A673 (cell line): Measurements from ENCODE around the gene NOMO2. TPM values are rescaled to one million over a fixed set of nuclear protein-coding genes. Genes with fewer than 3 reads are reported as not detected.
A peak's percentile ranks its signal among the peaks of the same experiment; 100 is the strongest.
"Not testable (repeated sequence)": the region's sequence is repeated elsewhere in the genome, so short reads cannot be mapped to it uniquely, and the experiment has no call there.

ENCODE experiments used
- BruUV-seq: library from RNA; stranded (reverse); fragments of 400-500 nt; replicated peaks from 2 replicates; lab custom pipeline; 2021; lab: Mats Ljungman, UMichigan
- CTCF ChIA-PET: fragments of 300-600 bp; sonication (Branson Sonifier 250); formaldehyde crosslinking; loops from one replicate; lab custom pipeline; 2022; ENCODE audit warnings: antibody characterized with exemption; lab: Charles Lee
- POLR2A ChIA-PET: fragments of 300-600 bp; sonication (Branson Sonifier 250); formaldehyde crosslinking; loops from one replicate; lab custom pipeline; 2022; ENCODE audit warnings: antibody characterized with exemption; ENCODE audit not compliant: low non-redundant PET; lab: Charles Lee
- DNase-seq: peaks from one replicate; pipeline ENCODE4 v3.0.0-alpha.2; 2015; ENCODE audit warnings: low spot score
- H3K27ac ChIP-seq: fragments of 200-600 bp; sonication (generic); 2 replicates; pipeline ENCODE4 v1.5.1; 2016; ENCODE audit warnings: mixed run types, low read depth, mild to moderate bottlenecking, mixed read lengths, antibody characterized with exemption, low read length; ENCODE audit not compliant: poor library complexity, severe bottlenecking
- H3K27me3 ChIP-seq: fragments of 200-600 bp; sonication (generic); replicated peaks from 2 replicates; pipeline ENCODE4 v1.6.1; 2017; ENCODE audit warnings: mixed run types, low read depth, mild to moderate bottlenecking, mixed read lengths, antibody characterized with exemption, low read length; ENCODE audit not compliant: insufficient read depth, poor library complexity
- H3K36me3 ChIP-seq: fragments of 200-600 bp; sonication (generic); 2 replicates; pipeline ENCODE4 v1.6.1; 2016; ENCODE audit warnings: mixed run types, mild to moderate bottlenecking, mixed read lengths, antibody characterized with exemption, low read length; ENCODE audit not compliant: insufficient read depth, poor library complexity, severe bottlenecking
- H3K4me1 ChIP-seq: fragments of 200-600 bp; sonication (generic); 2 replicates; pipeline ENCODE4 v1.6.1; 2017; ENCODE audit warnings: mixed run types, mild to moderate bottlenecking, mixed read lengths, antibody characterized with exemption, low read length; ENCODE audit not compliant: insufficient read depth, poor library complexity, severe bottlenecking
- H3K4me3 ChIP-seq: fragments of 200-600 bp; sonication (generic); 2 replicates; pipeline ENCODE4 v1.5.1; 2016; ENCODE audit warnings: low read depth, mixed run types, mild to moderate bottlenecking, mixed read lengths, low read length; ENCODE audit not compliant: poor library complexity, severe bottlenecking
- H3K9me3 ChIP-seq: fragments of 200-600 bp; sonication (generic); 2 replicates; pipeline ENCODE4 v1.6.1; 2016; ENCODE audit warnings: mixed run types, low read depth, mild to moderate bottlenecking, mixed read lengths, antibody characterized with exemption, low read length; ENCODE audit not compliant: poor library complexity, severe bottlenecking
- CTCF ChIP-seq: fragments of 300-800, 200-600 bp; sonication (generic); conservative IDR thresholded peaks from 2 replicates; pipeline ENCODE4 v1.5.1; 2017; ENCODE audit warnings: low read depth, mild to moderate bottlenecking, antibody characterized with exemption, low read length, moderate library complexity, mixed read lengths
- intact Hi-C: fragments of 100-400 bp; cut with micrococcal nuclease; formaldehyde crosslinking; loops from one replicate; pipeline ENCODE4 v1.10.0; 2022; ENCODE audit not compliant: unreplicated experiment
- total RNA-seq: library from RNA; stranded (reverse); gene quantifications from 2 replicates; pipeline ENCODE4 v1.2.3, GENCODE V29; 2021

NOMO2 gene
- total RNA-seq, 1 experiment from 2014 or later: 115 TPM

GRCh38 chr16:18595796-18596195 is 33.9 kb upstream of the NOMO2 start:
- CTCF ChIA-PET, H3K27ac ChIP-seq, H3K9me3 ChIP-seq, POLR2A ChIA-PET, H3K4me1 ChIP-seq, BruUV-seq, H3K4me3 ChIP-seq, H3K27me3 ChIP-seq, H3K36me3 ChIP-seq, DNase-seq, intact Hi-C loops: not testable (repeated sequence)

- DNase-seq: not testable (repeated sequence)
These were observed 33.0 kb upstream of the NOMO2 start for GRCh38 chr16:18594880-18595279.

GRCh38 chr16:18593904-18594303 is 32.0 kb upstream of the NOMO2 start:
- H3K36me3 ChIP-seq, H3K27me3 ChIP-seq, intact Hi-C loops, POLR2A ChIA-PET, H3K4me3 ChIP-seq, H3K4me1 ChIP-seq, H3K27ac ChIP-seq, BruUV-seq, H3K9me3 ChIP-seq, CTCF ChIA-PET: not testable (repeated sequence)
- peak; percentile 13 for DNase-seq

More at GRCh38 chr16:18594880-18595279, 33.0 kb upstream of the NOMO2 start:
- intact Hi-C loops, H3K27ac ChIP-seq, H3K36me3 ChIP-seq, CTCF ChIA-PET, H3K4me3 ChIP-seq, POLR2A ChIA-PET, H3K4me1 ChIP-seq, BruUV-seq, H3K9me3 ChIP-seq, H3K27me3 ChIP-seq: not testable (repeated sequence)

GRCh38 chr16:18592982-18593381 is 31.1 kb upstream of the NOMO2 start:
- H3K27me3 ChIP-seq, H3K27ac ChIP-seq, BruUV-seq, H3K4me3 ChIP-seq, H3K4me1 ChIP-seq, POLR2A ChIA-PET, CTCF ChIA-PET, intact Hi-C loops, H3K36me3 ChIP-seq, H3K9me3 ChIP-seq, DNase-seq: not testable (repeated sequence)

- BruUV-seq, H3K27me3 ChIP-seq, POLR2A ChIA-PET, CTCF ChIA-PET, H3K4me1 ChIP-seq, H3K4me3 ChIP-seq, H3K36me3 ChIP-seq, H3K9me3 ChIP-seq, intact Hi-C loops, H3K27ac ChIP-seq: not testable (repeated sequence)
- TF ChIP-seq CTCF: peak; percentile 39; the same call in 1 of the 2 replicates
- peak; percentile 67 for DNase-seq
These were observed 30.0 kb upstream of the NOMO2 start for GRCh38 chr16:18591908-18592307.

- DNase-seq, H3K27me3 ChIP-seq, H3K9me3 ChIP-seq, H3K4me1 ChIP-seq, H3K27ac ChIP-seq, intact Hi-C loops, H3K36me3 ChIP-seq, CTCF ChIA-PET, BruUV-seq, POLR2A ChIA-PET, H3K4me3 ChIP-seq: not testable (repeated sequence)
These were observed 29.5 kb upstream of the NOMO2 start for GRCh38 chr16:18591441-18591840.

GRCh38 chr16:18589806-18590205 is 27.9 kb upstream of the NOMO2 start:
- H3K9me3 ChIP-seq, H3K27ac ChIP-seq, CTCF ChIA-PET, H3K27me3 ChIP-seq, intact Hi-C loops, H3K36me3 ChIP-seq, H3K4me3 ChIP-seq, H3K4me1 ChIP-seq, POLR2A ChIA-PET, DNase-seq, BruUV-seq: not testable (repeated sequence)
